SK-N-SH (cell line): Measurements from ENCODE around the gene PCNA. TPM values are rescaled to one million over a fixed set of nuclear protein-coding genes. Genes with fewer than 3 reads are reported as not detected.
A peak's percentile ranks its signal among the peaks of the same experiment; 100 is the strongest.
"Not testable (repeated sequence)": the region's sequence is repeated elsewhere in the genome, so short reads cannot be mapped to it uniquely, and the experiment has no call there.

Experiments
- CTCF ChIA-PET: fragments of 300-600, 350-600 bp; formaldehyde crosslinking; extraction: SDS; loops from one replicate; lab custom pipeline; 2021; lab: Yijun Ruan, JAX
- POLR2A ChIA-PET: fragments of 350-600 bp; sonication (Branson Sonifier 250); formaldehyde crosslinking; extraction: SDS; loops from one replicate; lab custom pipeline; 2020; ENCODE audit warnings: antibody characterized with exemption, inconsistent platforms; lab: Yijun Ruan, JAX
- DNase-seq: peaks from one replicate; pipeline ENCODE4 v3.0.0; 2012
- H2AFZ ChIP-seq: fragments of 200-600 bp; sonication (generic); 2 replicates; pipeline ENCODE4 v1.8.1; 2016; ENCODE audit warnings: antibody characterized with exemption, mild to moderate bottlenecking, low read depth
- H3F3A ChIP-seq: fragments of 200-600 bp; sonication (generic); replicated peaks from 2 replicates; pipeline ENCODE3; 2016; ENCODE audit warnings: antibody characterized with exemption, mild to moderate bottlenecking; ENCODE audit not compliant: insufficient read depth
- H3K27ac ChIP-seq, 2 experiments: fragments of 200-500 bp in 1 of 2; fragments of 200-600 bp in 1 of 2; sonication (Bioruptor generic) in 1 of 2; sonication (generic), shearing (Covaris generic) in 1 of 2; 2 replicates each; pipeline versions ENCODE4 v1.5.1 to v1.6.1; 2014 to 2016; ENCODE audit warnings: low read depth in 2 of 2, inconsistent platforms in 1 of 2, low read length in 1 of 2, mild to moderate bottlenecking in 1 of 2, mixed read lengths in 1 of 2
- H3K27me3 ChIP-seq: fragments of 200-600 bp; sonication (generic), shearing (Covaris generic); 2 replicates; pipeline ENCODE4 v1.6.1; 2016; ENCODE audit warnings: mixed run types; ENCODE audit not compliant: insufficient read depth
- H3K36me3 ChIP-seq, 2 experiments: fragments of 200-500 bp in 1 of 2; fragments of 200-600 bp in 1 of 2; sonication (Bioruptor generic) in 1 of 2; sonication (generic) in 1 of 2; replicated peaks in 1 of 2; 2 replicates each; pipeline versions ENCODE3 to v1.5.1; 2014 to 2016; ENCODE audit warnings: low read length in 1 of 2, mild to moderate bottlenecking in 1 of 2; ENCODE audit not compliant: insufficient read depth in 2 of 2, control insufficient read depth in 1 of 2
- H3K4me1 ChIP-seq, 2 experiments: fragments of 200-500 bp in 1 of 2; fragments of 200-600 bp in 1 of 2; sonication (Bioruptor generic) in 1 of 2; sonication (generic), shearing (Covaris generic) in 1 of 2; 2 replicates each; pipeline versions ENCODE4 v1.5.1 to v1.6.1; 2014 to 2016; ENCODE audit warnings: low read depth in 1 of 2, low read length in 1 of 2, mixed run types in 1 of 2; ENCODE audit not compliant: insufficient read depth in 2 of 2, control insufficient read depth in 1 of 2
- H3K4me2 ChIP-seq: fragments of 200-600 bp; sonication (generic), shearing (Covaris generic); 2 replicates; pipeline ENCODE4 v1.6.1; 2017; ENCODE audit warnings: mixed run types
- H3K4me3 ChIP-seq, 2 experiments: fragments of 200-500 bp in 1 of 2; fragments of 200-600 bp in 1 of 2; sonication (Bioruptor generic) in 1 of 2; sonication (generic), shearing (Covaris generic) in 1 of 2; 2 replicates each; pipeline versions ENCODE4 v1.5.1 to v1.8.1; 2014 to 2016; ENCODE audit warnings: low read depth in 2 of 2, inconsistent platforms in 1 of 2, low read length in 1 of 2, mild to moderate bottlenecking in 1 of 2, mixed read lengths in 1 of 2, moderate library complexity in 1 of 2
- H3K79me2 ChIP-seq: fragments of 200-600 bp; sonication (generic); 2 replicates; pipeline ENCODE4 v1.8.1; 2017; ENCODE audit warnings: mild to moderate bottlenecking; ENCODE audit not compliant: insufficient read depth
- H3K9ac ChIP-seq: fragments of 200-600 bp; sonication (generic); 2 replicates; pipeline ENCODE4 v1.6.1; 2017; ENCODE audit warnings: mixed run types
- H3K9me2 ChIP-seq: fragments of 200-600 bp; sonication (generic); 2 replicates; pipeline ENCODE4 v1.6.1; 2017; ENCODE audit warnings: mixed run types
- H3K9me3 ChIP-seq: fragments of 200-600 bp; sonication (generic); 2 replicates; pipeline ENCODE4 v1.6.1; 2017; ENCODE audit warnings: mixed run types, mild to moderate bottlenecking, moderate library complexity
- H4K20me1 ChIP-seq: fragments of 200-600 bp; sonication (generic); 2 replicates; pipeline ENCODE4 v1.6.1; 2017; ENCODE audit warnings: mild to moderate bottlenecking, mixed run types; ENCODE audit not compliant: insufficient read depth
- EP300 ChIP-seq, 2 experiments: IDR thresholded peaks; 2 replicates each; pipeline versions ENCODE4 v1.4.0 to v1.6.1; 2012; ENCODE audit warnings: borderline replicate concordance in 1 of 2, low read depth in 1 of 2, low read length in 1 of 2
- NFIC ChIP-seq: IDR thresholded peaks from 2 replicates; pipeline ENCODE4 v1.4.0; 2012; ENCODE audit warnings: borderline replicate concordance
- WGBS: methylation state at CpG from one replicate; pipeline ENCODE4 v1.1.6; 2017; ENCODE audit warnings: low lambda C conversion rate; 5-methylcytosine and 5-hydroxymethylcytosine counted together
- polyA plus RNA-seq, 3 experiments: library from polyadenylated mRNA; depleted of rRNA; stranded (reverse); fragments of >200 nt; gene quantifications; 2 replicates each; pipeline ENCODE4 v1.2.3, GENCODE V29; 2012
- TF ChIP-seq, protein P1 (sequence below): IDR thresholded peaks from 2 replicates; pipeline ENCODE4; 2012

PCNA gene
- polyA plus RNA-seq, 1 of the 3 experiments (the other 2 are of a cell fraction): 185 TPM

DNA sequence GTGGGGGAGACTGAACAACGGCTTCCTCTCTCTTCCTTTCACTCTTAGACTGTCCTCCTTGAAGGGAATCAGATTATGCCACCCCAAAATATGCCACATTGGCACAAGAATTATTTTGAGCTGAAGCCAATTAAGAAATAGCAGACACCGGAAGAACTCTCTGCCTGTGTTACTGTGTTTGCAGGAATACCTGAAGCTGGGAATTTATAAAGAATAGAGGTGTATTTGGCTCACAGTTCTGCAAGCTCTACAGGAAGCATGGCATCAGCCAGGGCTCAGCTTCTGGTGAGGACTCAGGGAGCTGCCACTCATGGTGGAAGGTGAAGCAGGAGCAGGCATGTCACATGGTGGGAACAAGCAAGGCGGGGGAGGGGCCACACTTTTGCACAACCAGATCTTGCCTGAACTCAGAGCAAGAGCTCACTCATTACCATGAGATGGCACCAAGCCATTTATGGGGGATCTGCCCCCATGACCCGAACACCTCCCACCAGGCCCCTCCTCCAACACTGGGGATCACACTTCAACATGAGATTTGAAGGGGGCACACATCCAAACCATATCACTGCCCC, 46.0 kb downstream of the PCNA start:
- H3K9ac ChIP-seq: no peak overlapping the region
- WGBS: 72% methylated on average over 4 of the region's 4 CpGs
- DNase-seq: no peak
- 0 out of 2 replicates have a peak overlapping the region, but pooled peaks have one; percentile 28 for H3K4me2 ChIP-seq
- ChIA-PET POLR2A (no interaction called here), CTCF (interaction anchor here (1.4 kb wide), 1 partner anchor 27 kb away, joined by 5 read pairs; no protein-coding TSS in a partner anchor)
- TF ChIP-seq EP300 (IDR thresholded peaks at IDR 0.05; ENCODE audit: borderline replicate concordance in 1 of 2, low read depth in 1 of 2, low read length in 1 of 2): no peak
- peak overlapping the region; percentile 33 for H2AFZ ChIP-seq
- no peak overlapping the region for H3K4me3 ChIP-seq
- H3K27ac ChIP-seq: no peak overlapping the region
- no peaks in the 10 kb centered on the region for H4K20me1 ChIP-seq
- no peaks in the 10 kb centered on the region for H3F3A ChIP-seq
- H3K4me1 ChIP-seq: no peaks in the 10 kb centered on the region; a peak in 1 of 4 replicates
- H3K9me2 ChIP-seq: no peaks in the 10 kb centered on the region
- H3K27me3 ChIP-seq: no peaks in the 10 kb centered on the region
- H3K36me3 ChIP-seq: no peaks in the 10 kb centered on the region
- H3K79me2 ChIP-seq: no peaks in the 10 kb centered on the region
- no peaks in the 10 kb centered on the region for H3K9me3 ChIP-seq

DNA sequence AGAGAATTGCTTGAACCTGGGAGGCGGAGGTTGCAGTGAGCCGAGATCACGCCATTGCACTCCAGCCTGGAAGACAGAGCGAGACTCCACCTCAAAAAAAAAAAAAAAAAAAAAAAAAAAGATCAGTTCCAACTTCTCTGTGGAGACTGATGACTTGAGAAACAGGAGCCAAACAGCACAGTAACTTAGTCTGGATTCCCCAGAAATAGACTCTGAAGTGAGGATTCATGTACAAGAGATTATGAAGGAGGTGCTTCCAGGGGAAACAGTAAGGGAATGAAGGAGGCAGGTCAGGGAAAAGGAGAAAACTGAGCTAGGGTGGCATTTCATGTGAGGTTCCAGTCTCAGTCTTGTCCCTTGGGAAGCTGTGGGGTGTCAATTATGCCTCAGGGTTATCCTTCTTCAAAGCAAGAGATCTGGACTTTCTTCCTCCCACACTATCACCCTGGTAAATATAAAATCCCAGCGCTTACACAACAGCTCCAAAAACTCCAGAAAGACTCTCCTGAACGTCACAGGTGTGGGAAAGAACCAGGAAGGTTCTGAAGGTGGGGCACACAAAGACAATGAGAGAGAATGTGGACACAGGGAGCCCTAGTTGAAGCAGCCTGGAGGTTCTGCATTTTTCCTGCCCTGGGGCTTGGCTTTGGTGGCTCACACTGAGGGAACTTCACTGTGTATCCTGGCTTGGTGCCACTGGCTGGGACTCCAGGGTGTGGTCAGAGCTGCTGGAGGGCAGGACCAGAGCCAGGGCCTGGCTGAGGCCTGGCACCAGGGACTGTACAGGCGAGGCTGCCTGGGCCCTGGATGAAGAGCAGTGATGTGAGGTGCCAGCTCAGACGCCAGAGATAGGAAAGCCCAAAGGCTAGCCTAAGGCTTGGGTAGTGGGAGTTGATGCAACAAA, 46.8 kb downstream of the PCNA start:
- no peaks in the 10 kb centered on the region; a peak in 1 of 4 replicates for H3K4me1 ChIP-seq
- H3K27me3 ChIP-seq: no peaks in the 10 kb centered on the region
- WGBS: 81% methylated on average over 8 of the region's 8 CpGs
- H2AFZ ChIP-seq: peak overlapping the region; percentile 33
- no peaks in the 10 kb centered on the region for H3K9me3 ChIP-seq
- H3K4me3 ChIP-seq: no peak overlapping the region
- DNase-seq: peak; percentile 30
- H3K79me2 ChIP-seq: no peaks in the 10 kb centered on the region
- H4K20me1 ChIP-seq: no peaks in the 10 kb centered on the region
- ChIA-PET POLR2A (no interaction called here), CTCF (interaction anchor here (1.4 kb wide), 1 partner anchor 28 kb away, joined by 5 read pairs; no protein-coding TSS in a partner anchor)
- no peaks in the 10 kb centered on the region for H3K36me3 ChIP-seq
- no peaks in the 10 kb centered on the region for H3K9me2 ChIP-seq
- no peak overlapping the region for H3K27ac ChIP-seq
- no peaks in the 10 kb centered on the region for H3F3A ChIP-seq
- H3K4me2 ChIP-seq: peak overlapping the region; percentile 28; the same call in 1 of the 2 replicates
- H3K9ac ChIP-seq: no peak overlapping the region
- peak; percentile 50 for TF ChIP-seq NFIC
- TF ChIP-seq, protein P1, sequence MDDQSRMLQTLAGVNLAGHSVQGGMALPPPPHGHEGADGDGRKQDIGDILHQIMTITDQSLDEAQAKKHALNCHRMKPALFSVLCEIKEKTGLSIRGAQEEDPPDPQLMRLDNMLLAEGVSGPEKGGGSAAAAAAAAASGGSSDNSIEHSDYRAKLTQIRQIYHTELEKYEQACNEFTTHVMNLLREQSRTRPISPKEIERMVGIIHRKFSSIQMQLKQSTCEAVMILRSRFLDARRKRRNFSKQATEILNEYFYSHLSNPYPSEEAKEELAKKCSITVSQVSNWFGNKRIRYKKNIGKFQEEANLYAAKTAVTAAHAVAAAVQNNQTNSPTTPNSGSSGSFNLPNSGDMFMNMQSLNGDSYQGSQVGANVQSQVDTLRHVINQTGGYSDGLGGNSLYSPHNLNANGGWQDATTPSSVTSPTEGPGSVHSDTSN: no peak

DNA sequence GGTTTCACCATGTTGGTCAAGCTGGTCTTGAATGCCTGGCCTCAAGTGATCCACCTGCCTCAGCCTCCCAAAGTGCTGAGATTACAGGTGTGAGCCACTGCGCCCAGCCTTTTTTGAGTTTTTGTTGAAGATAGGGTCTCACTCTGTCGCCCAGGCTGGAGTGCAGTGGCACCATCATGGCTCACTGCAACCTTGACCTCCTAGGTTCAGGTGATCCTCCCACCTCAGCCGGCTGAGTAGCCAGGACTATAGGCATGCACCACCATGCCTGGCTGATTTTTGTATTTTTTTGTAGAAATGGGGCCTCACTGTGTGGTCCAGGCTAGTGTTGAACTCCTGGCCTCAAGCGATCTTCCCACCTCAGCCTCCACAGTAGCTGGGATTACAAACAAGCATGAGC, 47.8 kb downstream of the PCNA start:
- H3F3A ChIP-seq, H3K4me2 ChIP-seq, DNase-seq, H3K9ac ChIP-seq, H3K9me2 ChIP-seq, H3K9me3 ChIP-seq, H3K27ac ChIP-seq, H3K4me3 ChIP-seq, H3K27me3 ChIP-seq, H3K4me1 ChIP-seq, H4K20me1 ChIP-seq, H3K36me3 ChIP-seq, POLR2A ChIA-PET, H3K79me2 ChIP-seq, H2AFZ ChIP-seq: not testable (repeated sequence)
- 95% methylated on average over 3 of the region's 4 CpGs for WGBS
- CTCF ChIA-PET: interaction anchor here (1.0 to 1.4 kb wide), 2 partner anchors 23 to 29 kb away, joined by 3 to 7 read pairs; no protein-coding TSS in a partner anchor
